ENCODE data around the gene YEATS2. TPM values are rescaled to one million over a fixed set of nuclear protein-coding genes. Genes with fewer than 3 reads are reported as not detected.

Gene YEATS2
- polyA plus RNA-seq, 1 donor (not counting 4 experiments of a cell fraction or from before 2014, with no cell fraction given) = 21.7 TPM

- FAIRE-seq = no peak
- dilution Hi-C loops (cut with MboI; ENCODE audit: extremely low pct_ligation_motif_present, low sequenced_read_pairs) = no loop called here
These were observed 125.0 kb downstream of the YEATS2 start for GRCh38 chr3:183822631-183823030.

GRCh38 chr3:183823963-183824362 is 126.4 kb downstream of the YEATS2 start:
- Histone ChIP-seq H3K4me3 (ENCODE audit: control insufficient read depth in 2 of 3, extremely low read depth in 1 of 3, insufficient read depth in 2 of 3, low read depth in 1 of 3, low read length in 3 of 3) (peak overlapping the region in 1 of 3 experiments; percentile 64), H3K79me2 (ENCODE audit: control insufficient read depth, insufficient read depth, low read length) (no peaks in the 10 kb centered on the region), H3K9me3 (ENCODE audit: control insufficient read depth, low read depth, low read length) (no peaks in the 10 kb centered on the region), H3K9ac (ENCODE audit: control insufficient read depth, extremely low read depth, insufficient read depth, low read length) (no peak overlapping the region), H3K4me2 (ENCODE audit: control insufficient read depth, extremely low read depth, insufficient read depth, low read depth, low read length) (peak overlapping the region; percentile 81), H3K9me1 (ENCODE audit: control insufficient read depth, extremely low read depth, insufficient read depth, low read length) (no peaks in the 10 kb centered on the region), H3K27ac (ENCODE audit: control insufficient read depth, insufficient read depth, low read length) (no peak overlapping the region), H2AFZ (ENCODE audit: control insufficient read depth, low read length) (no peak overlapping the region), H3K4me1 (ENCODE audit: control insufficient read depth, extremely low read depth, insufficient read depth, low read length) (peaks cover 17% of the 10 kb centered on the region), H3K36me3 (ENCODE audit: control insufficient read depth in 2 of 2, extremely low read depth in 1 of 2, insufficient read depth in 2 of 2, low read length in 2 of 2) (no peaks in the 10 kb centered on the region), H4K20me1 (ENCODE audit: control insufficient read depth, extremely low read depth, insufficient read depth, low read length) (no peaks in the 10 kb centered on the region), H3K27me3 (ENCODE audit: control insufficient read depth, extremely low read depth, insufficient read depth, low read length) (no peaks in the 10 kb centered on the region)
- DNase-seq (ENCODE audit: low read depth, low spot score) (no peak), FAIRE-seq (no peak)
- peak in 1 of 3 experiments; percentile 27 for TF ChIP-seq CTCF (optimal IDR thresholded peaks at IDR 0.05 in 1 of 3, IDR thresholded peaks at IDR 0.05 in 1 of 3, conservative IDR thresholded peaks at IDR 0.05 in 1 of 3; ENCODE audit: extremely low read depth in 1 of 3, insufficient read depth in 2 of 3, low read length in 3 of 3)
- TF ChIP-seq EZH2 (IDR thresholded peaks at IDR 0.05; ENCODE audit: low read length) = no peak
- dilution Hi-C loops (cut with MboI; ENCODE audit: extremely low pct_ligation_motif_present, low sequenced_read_pairs) = no loop called here

More at GRCh38 chr3:183822631-183823030, 125.0 kb downstream of the YEATS2 start:
- peaks cover 17% of the 10 kb centered on the region for H3K4me1 ChIP-seq (ENCODE audit: control insufficient read depth, extremely low read depth, insufficient read depth, low read length)
- no peaks in the 10 kb centered on the region for H3K36me3 ChIP-seq (ENCODE audit: control insufficient read depth in 2 of 2, extremely low read depth in 1 of 2, insufficient read depth in 2 of 2, low read length in 2 of 2)
- no peak overlapping the region for H2AFZ ChIP-seq (ENCODE audit: control insufficient read depth, low read length)
- no peaks in the 10 kb centered on the region for H4K20me1 ChIP-seq (ENCODE audit: control insufficient read depth, extremely low read depth, insufficient read depth, low read length)
- H3K9ac ChIP-seq (ENCODE audit: control insufficient read depth, extremely low read depth, insufficient read depth, low read length) = no peak overlapping the region
- H3K4me2 ChIP-seq (ENCODE audit: control insufficient read depth, extremely low read depth, insufficient read depth, low read depth, low read length) = no peak overlapping the region
- H3K9me3 ChIP-seq (ENCODE audit: control insufficient read depth, low read depth, low read length) = no peaks in the 10 kb centered on the region
- no peaks in the 10 kb centered on the region for H3K79me2 ChIP-seq (ENCODE audit: control insufficient read depth, insufficient read depth, low read length)
- H3K4me3 ChIP-seq (ENCODE audit: control insufficient read depth in 2 of 3, extremely low read depth in 1 of 3, insufficient read depth in 2 of 3, low read depth in 1 of 3, low read length in 3 of 3) = no peak overlapping the region
- H3K27me3 ChIP-seq (ENCODE audit: control insufficient read depth, extremely low read depth, insufficient read depth, low read length) = no peaks in the 10 kb centered on the region
- TF ChIP-seq CTCF (optimal IDR thresholded peaks at IDR 0.05 in 1 of 3, IDR thresholded peaks at IDR 0.05 in 1 of 3, conservative IDR thresholded peaks at IDR 0.05 in 1 of 3; ENCODE audit: extremely low read depth in 1 of 3, insufficient read depth in 2 of 3, low read length in 3 of 3) (no peak), EZH2 (IDR thresholded peaks at IDR 0.05; ENCODE audit: low read length) (no peak)
- no peaks in the 10 kb centered on the region for H3K9me1 ChIP-seq (ENCODE audit: control insufficient read depth, extremely low read depth, insufficient read depth, low read length)
- H3K27ac ChIP-seq (ENCODE audit: control insufficient read depth, insufficient read depth, low read length) = no peak overlapping the region
- DNase-seq (ENCODE audit: low read depth, low spot score) = no peak
